RPMI8226 (cell line): ENCODE measurements around the gene ADAM8.
"Not testable (repeated sequence)": the region's sequence is repeated elsewhere in the genome, so short reads cannot be mapped to it uniquely, and the experiment has no call there.

Experiments
- DNase-seq: peaks from one replicate; pipeline ENCODE4 v3.0.0-alpha.2; 2015

The ADAM8 gene

GRCh38 chr10:133229265-133230043 is 47.2 kb downstream of the ADAM8 start:
- no peak for DNase-seq

GRCh38 chr10:133227256-133227655 is 49.4 kb downstream of the ADAM8 start:
- no peak for DNase-seq

- DNase-seq: no peak
Observed at GRCh38 chr10:133226251-133226808, 50.3 kb downstream of the ADAM8 start.

- DNase-seq: no peak
Observed at GRCh38 chr10:133225707-133226191, 50.9 kb downstream of the ADAM8 start.

- no peak for DNase-seq
Observed at GRCh38 chr10:133224756-133225372, 51.8 kb downstream of the ADAM8 start.

GRCh38 chr10:133224076-133224475 is 52.6 kb downstream of the ADAM8 start:
- DNase-seq: no peak

GRCh38 chr10:133221756-133222155 is 54.9 kb downstream of the ADAM8 start:
- DNase-seq: not testable (repeated sequence)

GRCh38 chr10:133221331-133221730 is 55.3 kb downstream of the ADAM8 start:
- no peak for DNase-seq

- no peak for DNase-seq
Observed at GRCh38 chr10:133219782-133220181, 56.9 kb downstream of the ADAM8 start.

- DNase-seq: peak; percentile 69
Observed at GRCh38 chr10:133218891-133219290, 57.8 kb downstream of the ADAM8 start.

GRCh38 chr10:133217800-133218589 is 58.7 kb downstream of the ADAM8 start:
- no peak for DNase-seq

GRCh38 chr10:133216776-133217175 is 59.9 kb downstream of the ADAM8 start:
- no peak for DNase-seq

- DNase-seq: no peak
Observed at GRCh38 chr10:133215586-133215985, 61.1 kb downstream of the ADAM8 start.

- no peak for DNase-seq
Observed at GRCh38 chr10:133214468-133215410, 61.9 kb downstream of the ADAM8 start.

GRCh38 chr10:133213641-133214467 is 62.8 kb downstream of the ADAM8 start:
- no peak for DNase-seq

- peak; percentile 73 for DNase-seq
Observed at GRCh38 chr10:133212853-133213494, 63.7 kb downstream of the ADAM8 start.
